HCT116 (cell line): ENCODE data around the gene PLCL2. TPM values are rescaled to one million over a fixed set of nuclear protein-coding genes. Genes with fewer than 3 reads are reported as not detected.

Experiments
- ATAC-seq: fragments of 200-7000 bp; cut with Tn5 transposase; 2 replicates; pipeline ENCODE4 v1.9.1; 2020; ENCODE audit warnings: mild to moderate bottlenecking, moderate library complexity
- BruUV-seq: library from RNA; stranded (reverse); fragments of 400-500 nt; replicated peaks from 2 replicates; lab custom pipeline; 2021; lab: Mats Ljungman, UMichigan
- CTCF ChIA-PET: fragments of 300-600 bp; sonication (Branson Sonifier 250); formaldehyde crosslinking; loops from one replicate; lab custom pipeline; 2021; ENCODE audit warnings: antibody characterized with exemption; lab: Charles Lee
- POLR2A ChIA-PET: fragments of 300-600, 350-600 bp; sonication (Branson Sonifier 250); formaldehyde crosslinking; loops from one replicate; lab custom pipeline; 2021; ENCODE audit warnings: antibody characterized with exemption; lab: Charles Lee
- RAD21 ChIA-PET, 2 experiments: fragments of 300-600 bp; sonication (Branson Sonifier 250); formaldehyde crosslinking; loops; one replicate each; lab custom pipeline; 2023; ENCODE audit warnings: low total read pairs in 2 of 2; ENCODE audit not compliant: uncharacterized antibody in 2 of 2, unreplicated experiment in 2 of 2, low non-redundant PET in 1 of 2; lab: Charles Lee
- DNase-seq: peaks from one replicate; pipeline ENCODE4 v3.0.0-alpha.2; 2010; ENCODE audit warnings: low read depth, low spot score
- H2AFZ ChIP-seq: fragments of 200-600 bp; shearing (Covaris generic), sonication (generic); 2 replicates; pipeline ENCODE4 v1.6.1; 2017; ENCODE audit warnings: low read depth, mixed run types, mixed read lengths, antibody characterized with exemption, low read length; ENCODE audit not compliant: poor library complexity, severe bottlenecking
- H3K27ac ChIP-seq: 2 replicates; pipeline ENCODE4 v1.5.1; 2012; ENCODE audit warnings: low read depth, low read length
- H3K27me3 ChIP-seq: fragments of 200-600 bp; sonication (generic); 2 replicates; pipeline ENCODE4 v1.6.1; 2016; ENCODE audit warnings: mixed run types, low read length, mixed read lengths; ENCODE audit not compliant: insufficient read depth
- H3K36me3 ChIP-seq, 2 experiments: fragments of 200-500 bp in 1 of 2; fragments of 200-600 bp in 1 of 2; sonication (Bioruptor generic) in 1 of 2; sonication (generic) in 1 of 2; 2 replicates each; pipeline versions ENCODE4 v1.5.1 to v1.6.1; 2014 to 2016; ENCODE audit warnings: low read length in 2 of 2, inconsistent platforms in 1 of 2, mixed read lengths in 1 of 2, mixed run types in 1 of 2; ENCODE audit not compliant: insufficient read depth in 2 of 2, control insufficient read depth in 1 of 2
- H3K4me1 ChIP-seq, 2 experiments: fragments of 200-600 bp in 1 of 2; sonication (generic) in 1 of 2; 2 replicates each; pipeline versions ENCODE4 v1.5.1 to v1.6.1; 2012 to 2017; ENCODE audit warnings: low read length in 2 of 2, inconsistent platforms in 1 of 2, mild to moderate bottlenecking in 1 of 2, mixed read lengths in 1 of 2, mixed run types in 1 of 2, moderate library complexity in 1 of 2; ENCODE audit not compliant: insufficient read depth in 2 of 2, control insufficient read depth in 1 of 2
- H3K4me2 ChIP-seq: fragments of 200-600 bp; sonication (generic); 2 replicates; pipeline ENCODE4 v1.6.1; 2017; ENCODE audit warnings: mixed run types, low read length, mixed read lengths
- H3K4me3 ChIP-seq, 2 experiments: fragments of 200-600 bp in 1 of 2; sonication (generic) in 1 of 2; replicated peaks in 1 of 2; 2 replicates each; pipeline ENCODE4 v1.5.1; 2011 to 2016; ENCODE audit warnings: low read length in 2 of 2, control low read depth in 1 of 2, low read depth in 1 of 2, mild to moderate bottlenecking in 1 of 2, mixed read lengths in 1 of 2, mixed run types in 1 of 2
- H3K79me2 ChIP-seq: fragments of 200-600 bp; sonication (generic); 2 replicates; pipeline ENCODE4 v1.6.1; 2017; ENCODE audit warnings: mild to moderate bottlenecking, mixed run types, low read length, moderate library complexity, mixed read lengths; ENCODE audit not compliant: insufficient read depth
- H3K9ac ChIP-seq: fragments of 200-600 bp; sonication (generic); 2 replicates; pipeline ENCODE4 v1.6.1; 2016; ENCODE audit warnings: low read length, mixed read lengths
- H3K9me2 ChIP-seq: fragments of 200-600 bp; sonication (generic), shearing (Covaris generic); 2 replicates; pipeline ENCODE4 v1.6.1; 2017; ENCODE audit warnings: mixed run types, mild to moderate bottlenecking, moderate library complexity; ENCODE audit not compliant: insufficient read depth
- H3K9me3 ChIP-seq, 2 experiments: fragments of 200-500 bp in 1 of 2; fragments of 200-600 bp in 1 of 2; sonication (Bioruptor generic) in 1 of 2; sonication (generic) in 1 of 2; 2 replicates each; pipeline ENCODE4 v1.6.1; 2014 to 2017; ENCODE audit warnings: low read length in 2 of 2, mixed read lengths in 2 of 2, inconsistent platforms in 1 of 2, low read depth in 1 of 2, mild to moderate bottlenecking in 1 of 2, mixed run types in 1 of 2, moderate library complexity in 1 of 2; ENCODE audit not compliant: control insufficient read depth in 1 of 2, insufficient read depth in 1 of 2
- H4K20me1 ChIP-seq: fragments of 200-600 bp; sonication (generic), shearing (Covaris generic); 2 replicates; pipeline ENCODE4 v1.6.1; 2017; ENCODE audit warnings: mixed run types, mild to moderate bottlenecking, moderate library complexity; ENCODE audit not compliant: insufficient read depth
- CTCF ChIP-seq, 3 experiments: fragments of 200-600 bp in 1 of 3; sonication (generic) in 1 of 3; IDR thresholded peaks in 2 of 3; conservative IDR thresholded peaks in 1 of 3; 2 replicates each; pipeline ENCODE4 v1.5.1; 2012 to 2017; ENCODE audit warnings: low read depth in 2 of 3, low read length in 2 of 3, antibody characterized with exemption in 1 of 3, borderline replicate concordance in 1 of 3, control low read depth in 1 of 3, mild to moderate bottlenecking in 1 of 3, mixed read lengths in 1 of 3, mixed run types in 1 of 3, moderate library complexity in 1 of 3; ENCODE audit not compliant: insufficient read depth in 1 of 3
- ELF1 ChIP-seq: IDR thresholded peaks from 2 replicates; pipeline ENCODE4 v1.6.1; 2012; ENCODE audit warnings: low read depth, borderline replicate concordance
- EZH2 ChIP-seq: fragments of 200-600 bp; sonication (generic); IDR thresholded peaks from 2 replicates; pipeline ENCODE4 v1.6.1; 2017; ENCODE audit warnings: antibody characterized with exemption, mixed run types
- FOSL1 ChIP-seq: IDR thresholded peaks from 2 replicates; pipeline ENCODE4 v1.6.1; 2012; ENCODE audit warnings: low read depth
- POLR2A ChIP-seq: IDR thresholded peaks from 2 replicates; pipeline ENCODE4 v1.7.0; 2011; ENCODE audit warnings: borderline replicate concordance; ENCODE audit not compliant: insufficient read depth, insufficient read length; ENCODE audit errors: extremely low read depth
- POLR2AphosphoS5 ChIP-seq: IDR thresholded peaks from 2 replicates; pipeline ENCODE4 v1.6.1; 2011; ENCODE audit warnings: mild to moderate bottlenecking, low read depth, low read length, moderate library complexity
- RAD21 ChIP-seq: IDR thresholded peaks from 2 replicates; pipeline ENCODE4 v1.6.1; 2012; ENCODE audit warnings: low read depth, mild to moderate bottlenecking
- REST ChIP-seq: IDR thresholded peaks from 2 replicates; pipeline ENCODE4 v1.6.1; 2012; ENCODE audit warnings: low read depth
- SRF ChIP-seq: IDR thresholded peaks from 2 replicates; pipeline ENCODE4 v1.6.1; 2012; ENCODE audit warnings: low read depth
- intact Hi-C: fragments of 100-400 bp; cut with micrococcal nuclease; formaldehyde crosslinking; loops from 2 replicates; pipeline ENCODE4 v1.10.0; 2022
- total RNA-seq: library from RNA; stranded (reverse); gene quantifications from one replicate; pipeline ENCODE4 v1.2.1, GENCODE V29; 2021; ENCODE audit not compliant: unreplicated experiment

PLCL2 gene
- total RNA-seq, 1 experiment from 2014 or later: 2.2 TPM

- DNase-seq: no peak
- Histone ChIP-seq H3K9ac (no peak overlapping the region), H3K79me2 (no peaks in the 10 kb centered on the region), H3K9me3 (no peaks in the 10 kb centered on the region), H3K36me3 (no peaks in the 10 kb centered on the region), H2AFZ (no peak overlapping the region), H3K9me2 (no peaks in the 10 kb centered on the region), H3K4me1 (no peaks in the 10 kb centered on the region), H4K20me1 (no peaks in the 10 kb centered on the region), H3K4me3 (no peak overlapping the region), H3K4me2 (no peak overlapping the region), H3K27ac (no peak overlapping the region), H3K27me3 (no peaks in the 10 kb centered on the region)
- ATAC-seq: no peak
- intact Hi-C loops: no loop called here
- no TSS peak for BruUV-seq
- TF ChIP-seq CTCF (IDR thresholded peaks at IDR 0.05 in 2 of 3, conservative IDR thresholded peaks at IDR 0.05 in 1 of 3; ENCODE audit: borderline replicate concordance in 1 of 3, insufficient read depth in 1 of 3, low read depth in 2 of 3, low read length in 2 of 3): no peak
- no peak for TF ChIP-seq FOSL1
- no peak for TF ChIP-seq ELF1
- no peak for TF ChIP-seq POLR2A
- no peak for TF ChIP-seq RAD21
- no peak for TF ChIP-seq REST
- TF ChIP-seq EZH2: no peak
- TF ChIP-seq POLR2AphosphoS5: no peak
- no peak for TF ChIP-seq SRF
- RAD21 ChIA-PET: no interaction called here
- POLR2A ChIA-PET: no interaction called here
- CTCF ChIA-PET: no interaction called here
These were observed 249.1 kb downstream of the PLCL2 start for GRCh38 chr3:17133632-17134545.
